DOHH2 (cell line): ENCODE results near the gene U2AF1.
"Not testable (repeated sequence)": the region's sequence is repeated elsewhere in the genome, so short reads cannot be mapped to it uniquely, and the experiment has no call there.

Experiments
- EZH2phosphoT487 ChIP-seq: fragments of 200-600 bp; sonication (generic); IDR thresholded peaks from 2 replicates; pipeline ENCODE4 v1.6.1; 2017; ENCODE audit warnings: borderline replicate concordance, mild to moderate bottlenecking, antibody characterized with exemption, low read length, moderate library complexity, mixed read lengths
- TF ChIP-seq, protein P1 (sequence below): fragments of 200-600 bp; sonication (generic); IDR thresholded peaks from one replicate; pipeline ENCODE4 v1.5.1; 2014; ENCODE audit warnings: antibody characterized with exemption, mild to moderate bottlenecking, low read depth, low read length; ENCODE audit not compliant: poor library complexity, severe bottlenecking

GRCh38 chr21:43107794-43108137, 396 bp upstream of the U2AF1 start:
- TF ChIP-seq, protein P1, sequence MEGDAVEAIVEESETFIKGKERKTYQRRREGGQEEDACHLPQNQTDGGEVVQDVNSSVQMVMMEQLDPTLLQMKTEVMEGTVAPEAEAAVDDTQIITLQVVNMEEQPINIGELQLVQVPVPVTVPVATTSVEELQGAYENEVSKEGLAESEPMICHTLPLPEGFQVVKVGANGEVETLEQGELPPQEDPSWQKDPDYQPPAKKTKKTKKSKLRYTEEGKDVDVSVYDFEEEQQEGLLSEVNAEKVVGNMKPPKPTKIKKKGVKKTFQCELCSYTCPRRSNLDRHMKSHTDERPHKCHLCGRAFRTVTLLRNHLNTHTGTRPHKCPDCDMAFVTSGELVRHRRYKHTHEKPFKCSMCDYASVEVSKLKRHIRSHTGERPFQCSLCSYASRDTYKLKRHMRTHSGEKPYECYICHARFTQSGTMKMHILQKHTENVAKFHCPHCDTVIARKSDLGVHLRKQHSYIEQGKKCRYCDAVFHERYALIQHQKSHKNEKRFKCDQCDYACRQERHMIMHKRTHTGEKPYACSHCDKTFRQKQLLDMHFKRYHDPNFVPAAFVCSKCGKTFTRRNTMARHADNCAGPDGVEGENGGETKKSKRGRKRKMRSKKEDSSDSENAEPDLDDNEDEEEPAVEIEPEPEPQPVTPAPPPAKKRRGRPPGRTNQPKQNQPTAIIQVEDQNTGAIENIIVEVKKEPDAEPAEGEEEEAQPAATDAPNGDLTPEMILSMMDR, result not testable (repeated sequence)
- TF ChIP-seq EZH2phosphoT487, result not testable (repeated sequence)
